Measurements from ENCODE around the gene SCRN1.

The SCRN1 gene, protein sequence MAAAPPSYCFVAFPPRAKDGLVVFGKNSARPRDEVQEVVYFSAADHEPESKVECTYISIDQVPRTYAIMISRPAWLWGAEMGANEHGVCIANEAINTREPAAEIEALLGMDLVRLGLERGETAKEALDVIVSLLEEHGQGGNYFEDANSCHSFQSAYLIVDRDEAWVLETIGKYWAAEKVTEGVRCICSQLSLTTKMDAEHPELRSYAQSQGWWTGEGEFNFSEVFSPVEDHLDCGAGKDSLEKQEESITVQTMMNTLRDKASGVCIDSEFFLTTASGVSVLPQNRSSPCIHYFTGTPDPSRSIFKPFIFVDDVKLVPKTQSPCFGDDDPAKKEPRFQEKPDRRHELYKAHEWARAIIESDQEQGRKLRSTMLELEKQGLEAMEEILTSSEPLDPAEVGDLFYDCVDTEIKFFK

DNA sequence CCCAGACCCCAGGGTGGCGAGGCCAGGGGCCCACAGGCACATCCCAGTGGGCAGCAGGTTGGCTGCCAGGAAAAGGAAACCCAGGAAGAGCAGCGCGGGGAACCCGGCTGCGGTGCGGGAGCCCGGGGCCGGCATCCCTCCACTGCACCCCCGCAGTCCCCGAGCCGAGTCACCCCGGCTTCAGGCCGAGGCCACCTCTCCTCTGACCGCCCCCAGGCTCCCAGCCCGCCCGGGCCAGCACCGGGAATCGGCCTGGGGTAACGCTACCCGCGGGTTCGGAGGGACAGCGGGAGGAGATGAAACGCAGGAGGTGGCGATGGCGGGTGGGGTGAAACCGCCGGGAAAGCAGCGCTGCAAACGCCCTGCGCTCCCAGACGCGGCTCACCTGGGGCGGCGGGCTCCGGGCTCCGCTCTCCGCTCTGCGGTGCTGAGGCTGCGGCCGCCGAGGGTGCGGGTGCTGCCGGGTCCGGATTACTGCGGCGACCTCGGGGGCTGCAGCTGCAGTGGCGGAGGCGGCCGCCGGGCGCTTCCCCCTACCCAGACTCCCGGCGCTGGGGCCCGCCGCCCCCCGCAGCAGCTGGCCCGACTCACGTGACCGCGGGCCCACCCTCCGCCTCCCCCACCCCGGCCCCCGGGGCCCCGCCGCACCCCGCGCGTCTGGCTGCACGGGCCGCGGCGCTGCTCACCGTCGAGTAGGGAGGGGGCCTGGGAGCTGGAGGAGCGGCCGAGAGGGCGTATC is at the start of gene SCRN1:
SCRN1 (minus strand) TSS at position 545 of the 739 bp plus-strand sequence. CDS start 20,734 bp downstream, outside the sequence.
- no peak for DNase-seq (ENCODE audit: low read depth in 2 of 2)

DNA sequence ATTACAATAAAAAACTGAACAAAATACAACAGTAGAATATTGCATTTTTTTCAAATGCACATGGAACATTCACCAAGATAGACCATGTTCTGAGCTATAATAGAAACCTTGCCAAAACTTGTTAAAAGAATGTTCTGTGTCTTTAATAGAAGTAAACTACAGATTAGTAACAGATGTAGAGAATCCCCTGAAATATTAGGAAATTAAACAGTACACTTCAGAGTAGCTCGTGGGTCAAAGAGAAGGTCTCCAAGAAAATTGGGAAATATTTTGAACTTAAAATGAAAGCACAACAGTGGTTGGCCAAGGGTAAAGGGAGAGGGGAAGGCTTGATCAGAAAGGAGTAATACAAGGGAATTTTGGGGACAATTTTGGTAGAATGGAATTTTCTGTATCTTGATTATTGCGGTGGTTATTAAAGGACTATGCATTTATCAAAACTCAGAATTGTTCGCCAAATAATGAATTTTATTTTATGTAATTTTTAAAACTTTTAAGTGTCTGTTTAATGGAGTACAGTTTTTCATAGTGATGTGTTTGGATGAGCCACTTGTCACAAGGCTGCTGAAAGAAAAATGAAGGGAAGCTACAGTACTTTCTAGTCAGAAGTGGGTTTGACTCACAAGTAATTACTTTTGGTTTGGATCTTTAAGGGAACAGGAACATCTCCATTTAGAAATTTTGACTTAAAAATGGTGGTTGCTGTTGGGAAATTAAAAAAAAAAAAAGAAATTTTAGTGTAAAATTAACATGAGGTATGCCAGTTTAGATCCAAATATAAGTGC is 48.8 kb upstream of the SCRN1 start:
- no peak for DNase-seq (ENCODE audit: low read depth in 2 of 2)

DNA sequence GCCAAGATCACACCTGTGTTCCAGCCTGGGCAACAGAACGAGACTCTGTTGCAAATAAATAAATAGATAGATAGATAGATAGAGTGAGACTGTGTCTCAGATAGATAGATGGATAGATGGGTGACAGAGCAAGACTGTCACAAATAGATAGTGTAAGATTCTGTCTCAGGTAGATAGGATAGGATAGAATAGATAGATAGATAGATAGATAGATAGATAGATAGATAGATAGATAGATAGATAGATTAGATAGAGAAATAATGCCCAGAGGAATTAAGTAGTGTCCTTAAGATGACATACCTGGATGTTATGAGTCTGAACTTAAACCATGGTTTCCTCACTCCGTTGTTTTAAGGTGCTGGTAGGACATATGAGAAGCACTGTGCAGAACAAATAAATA is 46.6 kb upstream of the SCRN1 start:
- DNase-seq (ENCODE audit: low read depth in 2 of 2), result no peak

DNA sequence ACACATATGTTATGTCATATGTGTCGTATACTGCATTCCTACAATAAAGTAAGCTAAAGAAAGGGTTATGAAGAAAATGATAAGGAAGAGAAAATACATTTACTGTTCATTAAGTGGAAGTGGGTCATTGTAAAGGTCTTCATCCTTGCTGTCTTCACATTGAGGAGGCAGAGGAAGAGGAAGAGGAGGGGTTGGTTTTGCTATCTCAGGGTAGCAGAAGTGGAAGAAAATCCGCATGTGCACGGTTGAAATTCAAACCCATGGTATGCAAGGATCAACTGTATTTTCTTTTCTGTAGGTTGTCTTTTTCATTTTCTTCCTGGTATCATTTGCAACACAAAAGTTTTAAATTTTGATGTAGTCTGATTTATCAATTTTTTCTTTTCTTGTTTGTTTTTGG is 44.9 kb upstream of the SCRN1 start:
- no peak for DNase-seq (ENCODE audit: low read depth in 2 of 2)

DNA sequence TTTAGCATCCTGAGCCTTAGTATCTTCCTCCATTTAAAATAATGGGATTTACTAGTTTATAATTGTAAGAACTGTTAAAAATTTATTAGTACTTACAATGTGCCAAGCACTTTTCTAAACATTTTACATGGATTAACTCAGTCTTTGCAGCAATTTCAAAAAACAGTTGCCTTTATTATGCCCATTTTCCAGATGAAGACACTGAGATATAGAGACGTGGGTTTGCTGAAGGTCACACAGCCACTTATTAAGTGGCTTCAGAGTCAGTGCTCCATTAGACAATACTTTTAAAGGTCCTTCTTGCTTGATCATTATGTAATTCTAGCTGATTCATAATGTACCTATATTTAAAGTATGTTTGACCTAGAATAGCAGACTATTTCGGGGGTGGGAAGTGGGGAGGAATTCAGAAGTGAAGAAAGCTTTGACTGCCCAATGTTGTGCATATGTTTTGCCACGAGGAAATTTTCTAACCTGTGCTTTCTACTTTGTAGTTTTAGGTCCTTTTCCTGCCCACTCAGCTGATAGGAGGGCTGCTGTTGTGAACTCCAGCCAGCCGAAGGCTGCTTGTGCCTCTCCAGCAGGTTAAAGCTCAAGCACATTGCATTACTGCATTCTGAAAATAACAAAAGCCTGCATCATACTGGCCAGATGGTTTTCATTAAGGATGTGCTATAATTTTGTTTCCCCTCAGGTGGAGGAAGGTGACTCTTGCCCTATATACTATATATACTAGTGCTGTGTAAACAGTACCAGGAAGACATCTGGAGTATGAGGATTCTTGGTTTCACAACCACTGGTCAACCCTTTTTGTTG is 42.9 kb upstream of the SCRN1 start:
- DNase-seq (ENCODE audit: low read depth in 2 of 2), result no peak

DNA sequence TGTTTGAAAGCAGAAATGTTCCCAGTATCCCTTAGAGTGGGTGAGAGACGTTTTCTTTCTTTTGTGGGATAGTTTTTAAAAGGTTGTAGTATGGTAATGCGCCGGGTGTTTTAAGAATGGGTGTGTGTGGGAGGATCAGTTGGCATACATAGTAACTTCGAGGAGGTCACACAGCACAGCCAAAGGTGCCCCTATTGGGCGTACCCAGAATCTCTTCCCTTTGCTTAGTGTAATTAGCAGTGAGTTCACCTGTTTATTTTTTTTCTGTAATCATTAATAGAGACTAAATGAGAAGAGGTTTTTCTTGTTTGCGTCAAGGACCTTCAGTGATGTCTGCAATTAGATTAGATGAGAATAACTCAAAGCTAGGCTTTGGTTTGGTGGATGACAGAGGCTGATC is 40.1 kb upstream of the SCRN1 start:
- no peak for DNase-seq (ENCODE audit: low read depth in 2 of 2)

DNA sequence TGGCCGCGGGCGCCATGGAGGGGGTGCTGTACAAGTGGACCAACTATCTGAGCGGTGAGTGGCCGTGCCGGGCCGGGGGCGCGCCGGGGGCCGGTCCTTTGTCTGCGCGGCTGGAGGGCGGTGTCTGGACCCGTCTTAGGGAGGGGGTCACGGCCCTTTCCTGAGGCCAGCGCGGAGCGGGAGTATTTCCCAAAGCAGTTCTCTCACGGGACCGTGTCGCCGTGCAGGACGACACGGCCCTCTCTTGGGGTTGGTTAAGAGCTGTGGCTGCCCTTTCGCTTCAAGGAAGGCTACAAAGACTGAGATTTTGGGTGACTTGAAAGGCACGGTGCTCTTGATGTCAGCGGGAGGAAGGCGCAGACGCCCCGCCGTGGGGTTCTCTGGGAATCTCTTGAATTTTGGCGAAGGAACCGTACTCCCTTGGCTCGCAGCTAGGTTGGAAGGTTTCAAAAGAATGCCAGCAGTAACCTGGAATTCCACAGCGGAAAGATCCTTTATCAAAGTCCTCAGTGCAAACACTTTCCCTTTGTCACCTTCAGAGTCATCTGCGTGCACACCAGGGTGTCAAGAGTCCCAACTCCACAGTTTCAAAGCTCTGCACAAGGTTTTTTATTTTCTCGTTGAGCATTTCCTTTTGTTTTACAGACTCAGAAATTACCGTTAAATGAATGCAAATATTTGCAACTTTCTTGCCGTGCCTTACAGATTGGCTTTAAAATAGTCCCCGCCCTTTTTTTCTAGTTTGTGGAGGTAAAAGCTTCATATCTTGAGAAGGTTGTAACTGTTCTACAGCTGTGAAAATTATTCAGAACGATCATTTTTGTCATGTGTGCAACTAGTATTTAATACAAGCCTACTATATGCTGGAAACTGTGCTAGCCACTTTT is 39.4 kb upstream of the SCRN1 start:
- no peak for DNase-seq (ENCODE audit: low read depth in 2 of 2)

DNA sequence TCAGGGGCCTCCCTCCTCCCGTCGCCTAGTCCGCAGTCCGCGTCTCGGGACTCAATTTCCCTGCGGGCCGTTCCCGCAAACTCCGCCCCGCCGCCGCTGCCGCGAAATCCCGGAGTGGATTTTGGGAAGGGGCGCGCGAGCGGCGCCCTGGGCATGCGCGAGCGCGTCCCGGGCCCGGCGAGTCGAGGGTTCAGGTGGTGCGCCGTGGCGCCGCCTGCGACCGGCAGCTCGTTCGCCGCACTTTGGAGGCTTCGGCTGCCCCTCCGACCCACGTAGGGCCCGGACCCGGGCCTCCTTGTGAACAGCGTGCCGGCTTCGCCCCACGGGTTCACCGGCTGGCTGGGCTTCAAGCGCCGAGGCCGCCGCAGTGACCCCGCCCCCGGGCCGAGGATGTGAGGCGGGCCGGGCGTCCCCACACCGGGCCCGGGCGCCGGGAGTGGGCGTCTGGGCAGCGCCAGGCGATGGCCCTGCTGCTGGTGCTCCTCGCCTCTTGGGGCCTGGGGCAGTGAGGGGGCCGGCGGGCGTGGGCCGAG is 38.7 kb upstream of the SCRN1 start, which contains the start of gene PLEKHA8:
PLEKHA8 (plus strand) TSS at position 197 of the 533 bp plus-strand sequence. CDS start 351 bp downstream, outside the sequence.
- DNase-seq (ENCODE audit: low read depth in 2 of 2), result peak; percentile 81 to 82

DNA sequence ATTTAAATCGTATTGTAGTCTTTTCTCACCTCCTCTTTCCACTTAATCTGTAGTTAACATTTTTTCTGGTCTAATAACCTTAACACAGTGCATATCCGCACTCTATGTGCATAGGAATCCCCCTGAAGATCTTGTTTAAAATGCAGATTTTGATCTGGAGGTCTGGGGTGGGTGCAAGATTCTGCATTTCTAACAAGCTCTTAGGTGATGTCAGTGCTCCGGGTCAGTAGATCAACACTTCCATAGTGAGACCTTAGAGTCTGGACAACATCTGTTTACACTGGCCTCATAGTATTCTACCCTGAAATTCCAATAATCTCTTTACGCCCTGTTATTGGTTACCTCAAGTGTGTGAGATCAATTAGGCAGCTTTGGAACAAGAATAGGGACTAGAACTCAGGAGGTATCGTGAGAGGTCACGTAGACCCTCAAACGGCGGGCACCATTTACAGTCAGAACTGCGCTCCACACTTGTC is 38.2 kb upstream of the SCRN1 start:
- no peak for DNase-seq (ENCODE audit: low read depth in 2 of 2)

DNA sequence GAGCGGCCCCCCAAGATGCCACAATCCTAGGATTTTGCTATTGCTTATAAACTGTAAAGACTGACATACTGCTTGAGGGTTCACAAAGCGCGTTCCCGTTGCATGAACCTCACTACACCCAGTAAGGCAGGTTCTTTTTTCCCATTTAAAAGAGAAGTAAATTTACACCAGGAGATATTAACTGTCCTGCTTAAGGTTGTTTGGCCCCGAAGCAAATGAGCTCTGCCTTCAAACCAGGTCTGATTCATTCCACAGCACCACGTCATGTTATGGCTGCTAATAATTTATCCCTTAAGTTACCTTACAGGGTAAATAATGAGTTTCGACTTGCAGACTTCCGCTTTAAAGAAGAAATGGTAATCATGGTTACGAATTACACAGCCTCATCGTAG is 37.5 kb upstream of the SCRN1 start:
- DNase-seq (ENCODE audit: low read depth in 2 of 2), result no peak

DNA sequence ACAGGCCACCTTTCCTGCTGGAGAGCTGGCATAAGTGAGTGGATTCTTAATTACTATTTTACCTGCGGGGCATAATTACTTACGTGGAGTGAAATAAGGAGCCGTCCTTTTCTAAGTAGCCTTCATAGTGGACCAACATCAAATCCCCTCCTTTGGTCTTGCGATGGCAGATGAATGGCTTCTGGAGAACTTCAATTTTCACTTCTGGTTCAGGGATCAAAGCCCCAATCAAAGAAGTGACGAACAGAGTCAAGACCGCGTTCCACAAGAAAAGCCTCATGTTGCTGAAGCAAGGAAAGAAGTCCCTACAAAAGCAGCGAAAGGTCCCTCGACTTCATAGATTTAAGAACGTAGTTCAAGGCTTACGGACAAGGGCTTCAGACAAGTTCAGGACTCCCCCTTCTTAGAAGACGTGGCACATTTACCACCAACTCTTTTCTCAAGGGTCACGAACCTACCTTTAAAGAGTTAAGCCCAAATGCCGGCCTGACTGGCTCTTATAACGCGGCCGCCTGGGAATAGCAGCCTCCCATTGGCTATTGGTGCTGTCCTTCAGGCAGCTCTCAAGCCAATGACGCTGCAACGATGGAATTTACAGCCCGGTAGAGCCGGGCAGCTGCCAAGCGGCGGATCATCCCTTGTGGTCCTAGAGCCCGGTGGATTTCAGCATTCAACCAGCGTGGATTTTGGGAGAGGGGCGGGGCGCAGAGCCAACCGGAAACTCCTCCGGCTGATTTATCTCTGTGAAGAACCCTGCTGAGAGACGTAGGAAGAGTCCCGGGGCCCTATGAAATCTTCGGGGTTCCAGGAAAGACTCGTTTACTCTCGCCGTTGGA is 36.8 kb upstream of the SCRN1 start, which contains the start of gene FKBP14:
FKBP14 (minus strand) TSS at position 474 of the 836 bp plus-strand sequence; CDS start at position 280, 194 bp downstream.
- DNase-seq (ENCODE audit: low read depth in 2 of 2), result peak; percentile 78 to 84

DNA sequence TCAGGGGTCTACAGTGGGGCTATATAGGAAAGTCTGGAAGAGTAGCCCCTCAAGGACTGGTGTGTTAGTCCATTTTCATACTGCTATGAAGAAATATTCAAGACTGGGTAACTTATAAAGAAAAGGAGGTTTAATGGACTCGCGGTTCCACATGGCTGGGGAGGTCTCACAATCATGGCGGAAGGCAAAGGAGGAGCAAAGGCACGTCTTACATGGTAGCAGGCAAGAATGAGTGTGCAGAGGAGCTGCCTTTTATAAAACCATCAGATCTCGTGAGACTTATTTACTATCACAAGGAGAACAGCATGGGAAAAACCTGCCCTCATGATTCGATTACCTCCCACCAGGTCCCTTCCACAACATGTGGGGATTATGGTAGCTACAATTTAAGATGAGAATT is 33.9 kb upstream of the SCRN1 start:
- DNase-seq (ENCODE audit: low read depth in 2 of 2), result no peak

DNA sequence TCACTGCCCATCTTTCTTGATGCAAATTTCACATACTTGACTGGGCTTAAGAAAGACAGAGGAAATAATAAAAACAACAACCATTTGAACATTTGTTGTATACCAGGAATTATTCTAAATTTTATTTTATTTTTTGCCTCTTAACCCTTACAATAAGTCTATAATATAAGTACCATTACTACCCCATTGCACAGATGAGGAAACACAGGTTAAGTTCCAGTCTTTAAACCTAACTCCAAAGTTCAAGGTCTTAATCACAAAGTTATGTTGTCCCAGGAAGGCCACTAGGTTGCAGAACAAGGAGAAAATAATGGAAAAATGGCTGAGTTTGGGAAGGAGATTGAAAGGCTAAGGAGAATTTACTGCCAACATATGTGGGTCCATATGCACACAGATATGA is 33.4 kb upstream of the SCRN1 start:
- DNase-seq (ENCODE audit: low read depth in 2 of 2), result no peak

DNA sequence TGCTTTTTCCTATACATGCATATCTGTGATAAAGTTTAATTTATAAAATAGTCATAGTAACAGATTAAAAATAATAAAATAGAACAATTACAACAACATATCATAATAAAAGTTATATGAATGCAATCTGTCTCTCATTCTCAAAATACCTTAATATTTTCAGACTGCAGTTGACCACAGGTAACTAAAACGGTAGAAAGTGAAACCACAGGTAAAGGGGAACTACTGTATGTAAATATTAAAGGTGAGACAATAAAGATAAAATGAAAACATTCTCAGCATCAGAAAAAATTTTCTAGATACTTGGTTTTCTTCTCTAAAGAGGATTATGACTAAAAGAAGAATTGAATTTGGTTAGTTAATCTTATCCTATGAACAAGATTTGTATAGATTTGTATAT is 30.9 kb upstream of the SCRN1 start:
- DNase-seq (ENCODE audit: low read depth in 2 of 2), result no peak

DNA sequence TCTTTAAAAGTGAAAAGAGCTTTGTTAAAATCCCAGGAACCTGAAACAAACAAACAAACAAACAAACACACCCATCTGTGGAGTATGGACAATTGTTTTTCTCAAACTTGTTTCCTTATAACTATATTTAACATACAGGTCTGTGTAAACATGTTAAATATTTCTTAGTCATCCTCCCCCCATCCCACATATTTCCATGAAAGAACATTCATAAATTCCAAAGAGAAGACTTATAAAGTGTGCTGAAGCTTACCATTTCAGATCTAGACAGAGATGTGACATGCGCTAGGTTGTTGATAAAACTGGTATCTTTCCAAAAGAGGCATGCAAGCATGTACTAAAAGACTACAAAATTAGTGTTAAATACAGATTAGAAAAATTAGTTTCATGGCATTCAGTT is 30.4 kb upstream of the SCRN1 start:
- no peak for DNase-seq (ENCODE audit: low read depth in 2 of 2)

DNA sequence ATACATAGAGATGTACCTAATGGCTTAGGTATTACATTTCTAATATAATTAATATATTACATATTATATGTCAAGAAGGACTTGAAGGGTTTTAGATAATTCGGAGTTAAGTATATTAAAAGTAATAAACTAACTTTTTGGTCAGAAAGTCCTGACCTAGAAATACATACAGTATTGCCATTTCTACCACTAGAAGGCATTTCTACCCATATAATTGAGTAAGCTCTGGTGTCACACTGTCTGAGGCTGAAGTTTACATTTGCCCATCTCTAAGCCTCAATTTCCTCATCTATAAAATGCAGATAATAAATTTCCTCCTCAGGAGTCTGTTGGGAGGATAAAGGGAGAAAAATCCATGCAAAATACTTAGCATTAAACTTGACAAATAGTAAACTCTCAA is 29.8 kb upstream of the SCRN1 start:
- DNase-seq (ENCODE audit: low read depth in 2 of 2), result no peak

DNA sequence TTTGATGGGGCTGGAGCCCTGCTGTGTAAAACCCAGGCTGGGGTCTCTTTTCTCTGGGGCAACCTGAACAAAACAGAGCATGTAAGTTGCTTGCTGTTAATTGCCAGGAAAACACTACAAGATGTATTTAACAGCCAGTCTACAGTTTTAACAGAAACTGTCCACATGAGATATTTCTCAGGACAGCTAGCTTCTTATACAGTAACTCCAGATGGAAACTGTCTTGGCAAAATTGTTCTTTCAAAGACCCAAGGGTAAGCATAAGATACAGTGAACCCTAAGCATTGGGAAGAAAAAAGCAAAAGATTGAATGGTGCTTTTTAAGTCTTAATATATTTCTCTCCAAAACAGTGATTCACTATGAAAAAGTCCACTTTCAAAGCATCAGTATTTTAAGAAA is 28.9 kb upstream of the SCRN1 start:
- no peak for DNase-seq (ENCODE audit: low read depth in 2 of 2)

DNA sequence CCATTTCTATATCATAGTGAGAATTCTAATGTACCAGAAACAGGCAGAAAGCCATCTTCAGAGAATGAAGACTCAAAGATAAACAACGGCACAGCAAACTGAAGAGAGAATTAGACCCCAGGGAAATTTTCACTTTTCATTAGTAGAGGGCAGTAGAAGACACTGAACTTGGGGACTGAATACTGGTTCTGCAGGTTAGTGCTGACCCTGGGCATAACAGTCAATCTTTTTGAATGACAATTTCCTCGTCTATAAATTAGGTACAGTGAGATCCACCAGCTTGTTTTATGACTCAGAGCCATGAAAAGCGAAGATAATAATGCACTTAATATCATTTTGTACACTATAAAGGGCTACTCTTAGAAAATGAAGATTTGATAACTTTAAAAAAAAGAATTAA is 23.2 kb upstream of the SCRN1 start:
- no peak for DNase-seq (ENCODE audit: low read depth in 2 of 2)

DNA sequence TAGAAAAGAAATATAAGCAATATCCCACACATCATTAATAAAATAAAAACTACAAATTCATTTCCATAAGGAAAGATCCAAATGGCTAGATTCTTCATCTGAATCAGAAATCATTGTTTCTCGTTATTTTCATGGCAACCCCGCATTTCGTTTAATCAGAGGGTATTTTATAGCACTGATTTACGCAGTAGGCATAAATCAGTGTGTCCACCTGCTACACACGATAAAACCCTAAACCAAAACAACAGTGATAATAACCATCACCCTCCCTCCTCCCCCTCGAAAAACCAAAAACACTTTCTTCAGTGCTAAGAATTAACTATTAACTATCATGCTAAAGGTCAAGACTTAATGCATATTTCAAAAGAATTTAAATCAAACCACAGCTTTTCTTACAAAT is 20.4 kb upstream of the SCRN1 start:
- no peak for DNase-seq (ENCODE audit: low read depth in 2 of 2)
